Ovary (tissue), 3 donors: Measurements from ENCODE around the gene KCNJ3.

ENCODE experiments used
- EP300 ChIP-seq: sonication (generic); formaldehyde crosslinking; IDR thresholded peaks from one replicate; pipeline ENCODE4 v1.6.1; 2017; ENCODE audit warnings: antibody characterized with exemption
- POLR2A ChIP-seq: fragments of 450-650 bp; IDR thresholded peaks from one replicate; pipeline ENCODE4 v1.6.1; 2017; ENCODE audit warnings: antibody characterized with exemption, mild to moderate bottlenecking, moderate library complexity
- TF ChIP-seq, protein P1 (sequence below), 3 donors: fragments of 450-650 bp in 2 of 3; fragments of 200-600 bp in 1 of 3; IDR thresholded peaks; one replicate each; pipeline versions ENCODE4 v1.5.1 to v1.8.0; 2016 to 2022; ENCODE audit warnings: antibody characterized with exemption in 3 of 3, mild to moderate bottlenecking in 1 of 3
- donor health status: DM: no; HTN: no; CAD: no.

DNA sequence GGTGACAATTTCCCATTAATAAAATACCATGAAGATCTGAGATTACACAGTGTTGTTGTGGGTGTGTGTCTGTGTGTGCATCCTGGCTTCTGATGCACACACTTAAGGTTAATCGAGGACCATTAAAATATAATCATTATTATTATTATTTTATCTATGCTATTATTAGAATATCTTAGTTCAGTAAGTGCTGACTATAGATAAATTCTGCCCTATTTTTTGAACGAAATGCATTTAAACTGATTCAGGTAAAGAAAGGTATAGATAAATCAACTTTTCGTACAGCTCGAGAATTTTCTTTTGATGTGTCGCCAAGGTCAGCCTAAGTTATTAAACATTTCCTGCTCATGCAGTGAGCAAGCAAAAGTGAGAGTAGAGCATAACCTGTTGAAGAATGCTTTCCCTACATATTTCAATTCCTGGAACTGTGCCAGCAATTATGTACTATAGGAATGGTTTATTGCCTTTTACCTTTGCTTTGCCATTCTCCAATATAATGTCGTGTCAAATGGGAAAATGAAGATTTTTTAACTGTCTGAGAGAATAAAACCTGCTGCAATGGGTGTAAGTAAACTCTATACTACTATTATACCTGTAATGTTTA is 25.8 kb downstream of the KCNJ3 start:
- TF ChIP-seq, protein P1, sequence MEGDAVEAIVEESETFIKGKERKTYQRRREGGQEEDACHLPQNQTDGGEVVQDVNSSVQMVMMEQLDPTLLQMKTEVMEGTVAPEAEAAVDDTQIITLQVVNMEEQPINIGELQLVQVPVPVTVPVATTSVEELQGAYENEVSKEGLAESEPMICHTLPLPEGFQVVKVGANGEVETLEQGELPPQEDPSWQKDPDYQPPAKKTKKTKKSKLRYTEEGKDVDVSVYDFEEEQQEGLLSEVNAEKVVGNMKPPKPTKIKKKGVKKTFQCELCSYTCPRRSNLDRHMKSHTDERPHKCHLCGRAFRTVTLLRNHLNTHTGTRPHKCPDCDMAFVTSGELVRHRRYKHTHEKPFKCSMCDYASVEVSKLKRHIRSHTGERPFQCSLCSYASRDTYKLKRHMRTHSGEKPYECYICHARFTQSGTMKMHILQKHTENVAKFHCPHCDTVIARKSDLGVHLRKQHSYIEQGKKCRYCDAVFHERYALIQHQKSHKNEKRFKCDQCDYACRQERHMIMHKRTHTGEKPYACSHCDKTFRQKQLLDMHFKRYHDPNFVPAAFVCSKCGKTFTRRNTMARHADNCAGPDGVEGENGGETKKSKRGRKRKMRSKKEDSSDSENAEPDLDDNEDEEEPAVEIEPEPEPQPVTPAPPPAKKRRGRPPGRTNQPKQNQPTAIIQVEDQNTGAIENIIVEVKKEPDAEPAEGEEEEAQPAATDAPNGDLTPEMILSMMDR (IDR thresholded peaks at IDR 0.05) = no peak
- TF ChIP-seq POLR2A (no peak), EP300 (no peak)
